OCI-LY3 (cell line): ENCODE data around the gene MAML1.

Experiments
- CTCF ChIP-seq: fragments of 200-600, 300-600 bp; sonication (generic); IDR thresholded peaks from 2 replicates; pipeline ENCODE4 v1.5.1; 2014; ENCODE audit warnings: antibody characterized with exemption, low read length, low read depth
- EZH2phosphoT487 ChIP-seq: fragments of 200-600 bp; shearing (Covaris generic); IDR thresholded peaks from 2 replicates; pipeline ENCODE4 v1.6.1; 2018; ENCODE audit warnings: antibody characterized with exemption, mixed run types, low read depth

GRCh38 chr5:179797741-179798140, 65.1 kb downstream of the MAML1 start:
- no peak for TF ChIP-seq CTCF
- TF ChIP-seq EZH2phosphoT487 = no peak
